HS-27A (cell line): ENCODE measurements around the gene UNC13C.

ENCODE experiments used
- DNase-seq: peaks from one replicate; pipeline ENCODE4 v3.0.0-alpha.2; 2012; ENCODE audit warnings: low read depth, missing footprints

UNC13C gene

GRCh38 chr15:54482251-54482650 is 504.0 kb downstream of the UNC13C start:
- no peak for DNase-seq

- no peak for DNase-seq
Measured at GRCh38 chr15:54500330-54500729, 522.1 kb downstream of the UNC13C start.

- DNase-seq = no peak
Measured at GRCh38 chr15:54502416-54503075, 524.3 kb downstream of the UNC13C start.

DNA sequence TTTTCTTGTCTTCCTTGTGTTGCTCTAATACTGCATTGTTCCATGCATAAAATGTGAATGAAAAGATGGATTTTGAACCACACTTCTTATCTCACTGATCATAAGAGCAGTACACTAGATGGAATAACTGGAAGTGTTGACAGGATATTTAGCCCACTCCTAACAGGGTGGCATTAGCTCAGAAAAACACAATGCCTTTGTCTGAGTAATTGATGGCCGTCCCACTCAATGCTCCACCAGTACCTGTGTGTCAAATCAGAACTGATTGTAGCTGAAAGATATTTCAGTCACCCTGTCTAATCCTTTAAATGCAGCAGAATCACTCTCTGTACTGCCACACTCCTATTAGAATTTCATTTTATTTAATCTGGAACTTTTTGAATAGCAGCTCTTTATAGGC is 526.5 kb downstream of the UNC13C start:
- DNase-seq = no peak

GRCh38 chr15:54506977-54507524 is 528.8 kb downstream of the UNC13C start:
- DNase-seq = no peak

DNA sequence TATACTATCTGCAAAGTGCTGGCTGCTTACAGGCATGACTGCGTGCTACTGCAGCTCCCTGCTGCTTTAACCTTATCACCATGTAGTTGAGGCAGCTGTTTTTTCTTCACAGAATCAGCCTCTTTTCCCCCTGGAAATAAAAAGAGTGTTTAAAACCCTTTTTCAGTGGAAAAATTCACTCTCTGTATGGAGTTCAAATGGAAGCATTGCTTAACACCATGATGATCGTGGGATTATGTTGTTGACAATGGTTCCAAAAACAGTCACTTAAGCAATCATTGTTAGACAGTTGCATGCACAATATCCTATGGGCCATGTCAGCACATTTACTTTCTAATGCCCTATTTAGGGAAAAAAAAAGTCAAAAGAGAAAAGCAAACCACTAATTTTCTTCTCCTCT is 536.4 kb downstream of the UNC13C start:
- no peak for DNase-seq

DNA sequence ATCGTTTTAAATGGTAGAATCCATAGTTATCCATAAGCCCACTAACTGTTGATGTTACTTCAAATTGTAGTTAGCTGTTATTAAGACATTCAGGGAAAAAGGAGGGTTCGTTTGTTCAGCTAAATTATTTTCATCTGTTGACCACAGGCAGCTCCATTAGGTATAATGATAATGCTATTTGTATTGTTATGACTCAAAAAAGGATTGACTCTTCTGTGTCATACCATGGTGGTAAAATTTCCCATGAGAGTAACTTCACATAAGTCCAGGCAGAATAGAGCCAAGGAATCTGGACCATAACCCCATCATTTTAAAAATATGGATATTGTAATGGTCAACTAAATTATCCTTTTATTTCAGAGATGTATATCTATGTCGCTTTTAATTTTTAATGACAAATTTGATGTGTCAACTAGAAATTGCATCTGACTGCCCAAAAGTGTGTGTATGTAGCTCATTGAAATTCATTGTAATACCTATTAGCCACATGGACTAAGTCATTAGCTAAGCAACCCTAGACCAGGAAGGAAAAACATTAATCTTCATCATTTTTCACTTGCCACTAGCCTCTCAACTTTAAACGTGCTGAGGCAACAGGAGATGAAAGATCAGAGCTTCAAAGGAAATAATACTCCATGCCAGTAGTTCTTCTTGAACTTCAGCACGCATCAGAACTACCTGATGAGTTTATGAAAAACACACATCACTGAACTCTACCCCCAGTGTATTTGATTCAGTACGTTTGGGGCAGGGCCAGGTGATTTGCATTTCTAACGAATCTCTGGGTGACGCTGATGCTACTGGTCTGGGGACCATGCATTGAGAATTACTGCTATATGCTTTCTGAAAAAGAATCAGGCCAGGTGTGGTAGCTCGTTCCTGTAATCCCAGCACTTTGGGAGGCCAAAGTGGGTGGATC is 537.7 kb downstream of the UNC13C start:
- DNase-seq = no peak

DNA sequence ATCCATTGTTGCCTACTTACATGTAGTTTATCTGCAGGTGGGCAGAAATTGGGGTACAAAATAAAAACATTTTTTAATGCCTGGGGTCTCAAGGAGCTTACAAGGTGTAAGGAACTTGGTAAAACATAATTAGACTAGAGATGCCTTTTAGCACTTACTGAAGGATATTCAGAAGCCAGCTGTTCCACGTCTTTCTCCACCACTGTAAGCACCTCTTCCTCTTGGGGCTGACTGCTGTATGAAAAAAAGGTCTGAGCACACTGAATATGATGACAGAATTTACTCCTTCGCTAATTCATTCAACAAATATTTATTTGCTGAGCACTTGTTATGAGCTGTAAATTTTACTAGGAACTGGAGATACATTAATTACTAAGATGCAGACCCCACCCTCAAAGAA is 539.1 kb downstream of the UNC13C start:
- no peak for DNase-seq

DNA sequence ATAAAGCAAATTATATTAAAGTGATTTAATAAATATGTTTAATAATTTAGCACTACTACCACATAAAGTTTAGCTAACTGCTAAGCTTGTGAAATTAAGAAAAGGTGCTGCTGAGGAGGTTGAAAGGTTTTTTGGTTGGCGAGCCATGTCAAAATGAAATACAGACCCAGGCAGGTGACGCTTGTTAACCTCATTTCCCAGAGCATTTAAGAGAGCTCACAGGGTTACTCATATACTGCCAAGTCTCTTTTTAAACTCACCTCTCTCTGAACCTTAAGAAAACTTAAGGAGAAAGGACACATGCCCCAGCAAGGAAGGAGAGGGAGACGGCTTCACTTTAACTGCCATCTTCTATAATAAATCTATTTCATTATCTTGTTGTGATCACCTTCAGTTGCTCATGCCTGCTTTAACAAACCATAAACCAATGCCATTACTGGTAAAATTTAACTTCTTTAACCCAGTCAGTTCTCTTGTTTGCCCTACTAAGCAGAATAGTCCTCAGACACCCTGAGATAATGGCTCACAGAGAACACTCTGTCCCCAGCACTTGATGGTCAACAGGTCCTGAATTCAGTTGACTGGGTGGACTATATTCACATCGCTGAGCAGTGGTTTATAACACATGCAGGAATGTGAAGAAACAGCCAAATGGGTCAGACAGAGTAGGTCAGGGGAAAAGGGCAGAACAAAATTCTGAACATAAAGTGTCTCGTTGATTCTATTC is 540.1 kb downstream of the UNC13C start:
- DNase-seq = no peak

DNA sequence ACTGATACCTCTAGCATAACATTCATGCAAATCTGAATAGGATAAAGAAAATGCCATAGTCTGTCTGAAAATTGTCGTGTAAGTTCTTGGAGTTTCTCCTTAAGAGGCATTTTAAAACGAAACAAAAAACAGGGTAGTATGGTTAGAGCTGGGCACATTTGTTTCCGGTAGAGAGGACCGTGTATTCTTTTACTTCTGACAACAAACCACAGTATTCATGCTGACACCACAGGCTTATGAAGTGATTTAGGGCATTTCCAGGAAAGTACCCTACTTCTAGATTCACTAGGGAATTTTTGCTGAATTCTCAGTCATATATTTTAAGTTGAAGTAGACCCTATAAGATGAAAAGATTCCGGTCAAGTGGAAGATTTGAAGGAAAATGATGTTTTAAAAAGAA is 541.3 kb downstream of the UNC13C start:
- DNase-seq = no peak

- no peak for DNase-seq
Measured at GRCh38 chr15:54520616-54521015, 542.4 kb downstream of the UNC13C start.

- no peak for DNase-seq
Measured at GRCh38 chr15:54521206-54521605, 543.0 kb downstream of the UNC13C start.

- no peak for DNase-seq
Measured at GRCh38 chr15:54528021-54528420, 549.8 kb downstream of the UNC13C start.

- no peak for DNase-seq
Measured at GRCh38 chr15:54540721-54541120, 562.5 kb downstream of the UNC13C start.

DNA sequence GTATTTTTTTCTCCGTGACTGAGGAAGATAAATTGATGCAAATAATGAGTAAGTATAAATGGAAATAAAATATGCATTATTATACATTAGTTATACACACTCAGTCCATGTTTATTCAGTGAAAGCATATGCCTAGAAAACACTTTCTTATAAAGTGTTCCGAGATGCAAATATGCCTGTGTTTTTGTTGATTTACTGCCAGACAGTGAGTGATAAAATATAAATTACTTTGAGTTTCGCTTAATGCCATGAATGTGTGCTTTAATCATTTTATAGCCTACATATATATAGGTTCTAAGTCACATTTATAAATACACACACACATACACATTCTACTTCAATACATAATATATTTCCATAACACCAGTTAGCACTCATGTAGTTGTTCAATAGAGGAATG is 569.2 kb downstream of the UNC13C start:
- DNase-seq = no peak

DNA sequence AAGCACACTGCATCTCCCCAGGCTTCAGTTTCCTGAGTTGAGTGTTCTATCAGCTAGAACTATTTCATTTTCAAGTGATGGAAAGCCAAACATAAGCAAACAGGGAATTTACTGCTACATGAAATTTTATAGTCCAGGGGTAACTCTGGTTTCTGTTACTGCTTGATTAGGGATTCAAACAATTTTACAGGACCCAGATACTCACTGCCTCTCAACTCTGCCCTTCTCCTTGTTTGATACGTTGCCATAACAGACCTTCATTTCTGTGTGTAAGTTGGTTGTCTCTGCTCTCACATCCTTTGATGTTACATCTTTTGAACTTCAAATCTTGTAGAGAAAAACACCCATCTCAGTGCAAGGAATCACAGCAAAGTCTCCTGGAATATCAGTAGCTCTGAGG is 572.7 kb downstream of the UNC13C start:
- DNase-seq = no peak

DNA sequence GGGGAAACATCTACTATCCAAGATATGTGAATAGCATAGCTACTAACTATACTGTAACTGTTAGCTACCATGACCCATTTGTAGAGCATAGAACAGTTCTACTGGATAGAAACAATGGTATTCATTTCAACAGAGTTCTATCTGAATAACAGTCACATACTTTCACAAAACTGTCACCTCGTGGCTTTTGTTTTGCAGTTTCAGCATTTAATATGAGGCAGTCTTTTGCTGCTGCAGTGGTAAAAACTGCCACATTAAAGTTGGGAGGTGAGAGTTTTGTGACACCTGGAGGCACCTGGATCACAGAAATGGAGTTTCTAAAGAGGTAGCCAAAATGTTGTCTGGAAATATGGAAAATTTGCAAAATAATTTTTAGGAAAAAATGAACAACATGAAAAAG is 578.0 kb downstream of the UNC13C start:
- no peak for DNase-seq

DNA sequence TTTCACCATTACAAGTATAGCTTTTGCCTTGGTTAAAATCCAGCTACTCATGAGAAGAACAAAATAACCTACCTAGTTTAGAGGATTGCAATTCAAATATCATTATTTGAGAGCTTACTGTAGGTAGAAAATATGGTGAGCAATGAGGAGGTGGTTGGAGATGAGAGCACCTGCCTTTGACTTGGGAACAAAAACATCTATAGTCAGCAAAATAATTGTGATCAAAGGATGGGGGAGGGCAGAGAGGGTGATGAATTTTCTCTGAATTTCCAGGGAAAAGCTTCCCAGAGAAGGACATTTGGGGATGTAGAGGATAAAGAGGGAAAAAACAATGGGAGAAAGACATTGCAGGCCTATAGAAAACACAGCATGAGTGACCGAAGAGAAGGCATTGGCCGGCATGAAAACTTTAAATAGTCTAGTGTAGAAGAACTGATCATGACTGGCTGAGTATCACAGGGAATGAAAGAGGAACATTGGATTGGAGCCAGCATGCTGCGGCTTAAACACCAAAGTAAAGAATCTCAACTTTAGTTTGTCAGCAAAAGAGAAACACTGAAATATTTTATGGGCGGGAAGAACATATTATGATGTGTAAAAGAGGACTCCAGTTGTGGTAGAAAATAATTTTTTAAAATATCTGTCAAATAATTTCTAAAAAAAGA is 581.3 kb downstream of the UNC13C start:
- DNase-seq = no peak

DNA sequence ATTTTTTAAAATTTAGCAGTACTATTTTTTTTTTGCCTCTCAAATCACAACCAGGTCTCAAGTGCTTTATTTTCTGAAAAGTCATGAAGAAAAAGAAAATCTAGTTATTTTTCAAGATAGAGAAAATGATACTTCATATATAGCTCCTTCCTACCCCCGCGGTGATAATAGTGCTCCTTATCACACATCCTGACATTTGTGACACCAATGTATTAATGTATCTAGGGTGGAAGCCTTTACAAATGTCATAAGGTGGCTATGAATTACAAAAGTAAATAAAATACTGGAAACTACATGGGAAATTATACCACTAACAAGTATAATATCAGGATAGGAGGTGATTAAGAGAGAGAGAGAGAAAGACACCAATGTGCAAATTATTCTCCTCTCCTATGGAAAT is 582.2 kb downstream of the UNC13C start:
- no peak for DNase-seq

GRCh38 chr15:54564166-54564565 is 585.9 kb downstream of the UNC13C start:
- DNase-seq = no peak

DNA sequence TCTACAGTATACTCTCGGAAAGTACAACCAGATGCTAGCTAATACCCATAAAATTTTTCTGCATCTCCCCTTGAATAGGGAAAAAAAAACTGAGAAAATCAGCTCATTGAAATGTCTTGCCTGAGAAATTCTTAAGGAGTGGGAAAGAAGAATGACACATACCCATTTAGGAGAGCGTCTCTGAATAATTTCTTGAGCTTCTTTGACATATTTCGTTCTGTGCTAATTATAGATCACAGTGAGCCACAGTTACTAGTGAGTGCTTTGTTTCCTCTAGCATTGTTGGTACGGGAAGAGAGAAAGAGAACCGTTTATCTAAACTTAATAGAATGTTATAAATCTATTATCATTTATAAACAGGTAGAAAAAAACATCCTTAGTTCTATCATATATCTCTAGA is 588.4 kb downstream of the UNC13C start:
- no peak for DNase-seq
